ENCODE results near the gene PTGDS.

Gene PTGDS

GRCh38 chr9:136964833-136965422 is 12.4 kb upstream of the PTGDS start:
- DNase-seq (ENCODE audit: extremely low spot score): no peak
- POLR2A ChIA-PET: no interaction called here
- CTCF ChIA-PET: interaction anchor here (0.6 to 2.7 kb wide), 3 partner anchors 34 to 70 kb away, joined by 3 to 8 read pairs (median 7); no protein-coding TSS in a partner anchor
- TF ChIP-seq CTCF (IDR thresholded peaks at IDR 0.05; ENCODE audit: control extremely low read depth, extremely low read depth, low read depth, missing control alignments): no peak

DNA sequence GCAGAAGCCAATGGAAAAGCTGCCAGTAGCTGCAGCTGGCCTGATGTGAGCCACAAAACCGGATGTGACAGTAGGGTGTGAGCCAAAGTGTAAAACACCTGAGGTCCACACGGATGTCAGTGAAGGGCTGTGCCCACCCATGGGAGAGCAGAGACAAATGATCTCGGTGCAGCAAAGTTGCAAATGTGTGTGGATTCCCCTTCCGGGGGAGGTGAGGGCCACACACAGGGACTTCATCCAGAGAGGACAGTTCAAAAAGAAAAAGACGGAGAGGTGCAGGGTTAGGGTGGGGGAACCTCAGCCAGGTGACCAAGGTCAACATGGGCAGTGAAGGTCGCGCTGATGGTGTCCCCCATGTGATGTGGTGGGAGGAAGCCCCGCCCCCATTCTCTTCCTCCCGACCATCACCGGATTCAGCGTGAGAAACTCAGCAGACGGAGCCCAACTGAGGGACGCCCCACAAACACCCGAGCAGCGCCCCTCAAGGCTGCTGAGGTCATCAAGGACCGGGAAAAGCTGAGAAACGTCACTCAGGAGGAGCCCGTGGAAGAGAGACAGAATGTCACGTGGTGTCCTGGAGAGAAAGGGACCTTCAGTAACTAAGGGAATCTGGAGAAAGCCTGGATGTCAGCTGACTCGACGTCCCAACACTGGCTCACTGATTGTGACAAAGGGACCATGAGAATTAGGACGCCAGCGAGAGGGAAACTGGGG is 11.4 kb upstream of the PTGDS start:
- no peak for DNase-seq (ENCODE audit: extremely low spot score)
- TF ChIP-seq CTCF (IDR thresholded peaks at IDR 0.05; ENCODE audit: control extremely low read depth, extremely low read depth, low read depth, missing control alignments): no peak
- ChIA-PET POLR2A (no interaction called here), CTCF (interaction anchor here (1.3 to 2.7 kb wide), 3 partner anchors 63 to 271 kb away, joined by 3 to 8 read pairs (median 7); no protein-coding TSS in a partner anchor)

DNA sequence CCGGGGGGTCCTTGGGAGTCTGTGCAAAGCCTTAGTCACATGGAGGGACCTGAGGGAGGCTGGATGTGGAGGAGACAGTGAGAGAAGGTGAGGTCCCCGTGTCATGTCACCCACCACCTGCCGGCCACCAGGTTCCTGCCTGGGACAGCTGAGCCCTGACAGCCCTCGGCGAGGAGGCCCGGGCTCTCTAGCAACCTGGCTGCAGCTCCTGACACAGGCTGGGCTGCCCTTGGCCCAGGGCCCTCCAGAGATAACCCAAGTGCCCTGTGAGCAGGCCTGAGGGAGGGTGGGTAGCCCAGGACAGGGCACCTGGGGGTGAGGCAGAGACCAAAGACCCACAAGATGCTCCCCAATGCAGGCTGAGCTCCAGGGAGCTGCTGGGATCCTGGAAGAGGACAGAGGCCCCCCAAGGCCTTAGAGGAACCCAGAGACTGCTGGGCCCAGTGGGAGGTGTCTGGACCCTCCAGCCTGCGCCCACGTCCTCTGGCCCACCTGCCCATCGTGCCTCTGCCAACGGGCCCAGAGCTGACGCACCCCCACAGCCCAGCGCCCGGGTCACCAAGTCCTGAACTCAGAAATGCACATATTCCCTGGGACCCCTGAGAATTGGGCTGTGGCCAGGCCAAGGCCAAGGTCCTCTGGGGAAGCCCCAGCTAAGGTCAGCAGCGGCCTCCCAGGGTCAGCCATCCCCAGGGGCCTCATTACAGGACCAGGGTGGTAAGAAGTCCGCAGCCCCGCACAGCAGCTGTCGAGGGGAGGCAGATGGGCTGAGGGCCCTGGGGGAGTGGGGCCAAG is 8.8 kb upstream of the PTGDS start:
- POLR2A ChIA-PET: interaction anchor here (0.6 kb wide), 1 partner anchor 36 kb away, joined by 5 read pairs; no protein-coding TSS in a partner anchor
- CTCF ChIA-PET: interaction anchor here (0.8 to 2.1 kb wide), 4 partner anchors 20 to 67 kb away, joined by 4 to 6 read pairs (median 4); no protein-coding TSS in a partner anchor
- no peak for TF ChIP-seq CTCF (IDR thresholded peaks at IDR 0.05; ENCODE audit: control extremely low read depth, extremely low read depth, low read depth, missing control alignments)
- no peak for DNase-seq (ENCODE audit: extremely low spot score)

DNA sequence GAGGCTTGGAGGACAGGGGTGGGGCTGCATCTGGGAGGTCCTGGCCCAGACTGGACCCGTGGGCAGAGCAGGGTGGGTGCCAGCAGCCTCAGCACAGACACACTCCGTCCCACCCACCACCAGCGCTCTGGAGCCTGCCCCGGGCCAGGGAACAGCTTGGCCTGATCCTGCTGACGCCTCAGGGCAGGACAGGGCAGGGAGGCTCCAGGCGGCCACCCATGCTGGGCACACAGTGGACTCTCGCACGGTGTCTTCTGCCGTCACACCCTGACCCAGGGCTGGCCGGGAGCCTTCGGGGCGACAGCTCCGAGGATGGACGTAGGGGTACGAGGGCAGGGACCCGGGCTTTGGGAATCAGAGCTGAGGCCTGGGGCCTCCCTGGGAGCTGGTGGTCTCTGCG is 8.2 kb upstream of the PTGDS start:
- ChIA-PET CTCF (interaction anchor here (0.8 to 2.1 kb wide), 4 partner anchors 20 to 66 kb away, joined by 4 to 6 read pairs (median 4); no protein-coding TSS in a partner anchor), POLR2A (no interaction called here)
- no peak for DNase-seq (ENCODE audit: extremely low spot score)
- no peak for TF ChIP-seq CTCF (IDR thresholded peaks at IDR 0.05; ENCODE audit: control extremely low read depth, extremely low read depth, low read depth, missing control alignments)

DNA sequence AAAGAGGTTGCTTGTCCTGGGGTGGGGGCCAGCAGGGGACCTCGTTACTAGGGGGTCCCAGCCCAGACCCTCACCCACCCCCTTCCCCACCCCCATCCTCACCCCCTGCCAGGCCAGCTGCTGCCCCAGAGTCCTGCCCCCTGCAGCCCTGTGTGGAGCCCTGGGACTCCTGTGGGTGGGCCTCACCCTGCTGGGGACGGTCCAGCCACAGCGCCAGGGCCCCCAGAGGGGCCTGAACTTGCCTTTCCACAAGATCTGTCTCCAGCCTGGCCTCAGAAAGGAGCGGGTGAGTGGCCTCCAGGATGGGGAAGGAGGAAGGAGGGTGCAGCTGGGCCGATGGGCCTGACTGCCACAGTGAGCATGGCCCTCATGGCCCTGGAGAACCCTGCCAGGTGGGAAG is 7.5 kb upstream of the PTGDS start:
- ChIA-PET CTCF (interaction anchor here (1.2 to 2.1 kb wide), 4 partner anchors 9 to 94 kb away, joined by 3 to 6 read pairs (median 4); no protein-coding TSS in a partner anchor), POLR2A (no interaction called here)
- no peak for DNase-seq (ENCODE audit: extremely low spot score)
- TF ChIP-seq CTCF (IDR thresholded peaks at IDR 0.05; ENCODE audit: control extremely low read depth, extremely low read depth, low read depth, missing control alignments): no peak

DNA sequence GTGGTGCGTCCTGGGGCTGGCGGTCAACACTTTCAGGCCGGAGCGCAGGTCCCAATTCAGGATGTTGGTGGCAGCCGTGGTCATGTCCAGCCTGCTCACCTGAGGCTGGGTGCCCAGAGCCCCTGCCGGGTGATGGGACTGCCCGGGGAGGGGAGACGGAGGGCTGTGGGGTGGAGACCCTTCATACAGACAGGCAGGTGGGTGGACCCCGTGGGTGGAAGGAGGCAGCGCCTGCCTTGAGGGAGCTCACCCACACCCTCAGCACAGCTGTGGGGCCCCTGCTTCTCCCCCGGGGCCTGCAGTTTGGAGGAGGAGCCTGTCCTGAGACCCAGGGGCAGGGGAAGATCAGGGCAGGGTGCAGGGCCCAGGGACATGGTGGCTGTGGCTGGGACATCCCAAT is 6.9 kb upstream of the PTGDS start:
- ChIA-PET CTCF (interaction anchor here (1.2 to 2.1 kb wide), 3 partner anchors 9 to 94 kb away, joined by 3 to 6 read pairs (median 4); no protein-coding TSS in a partner anchor), POLR2A (no interaction called here)
- DNase-seq (ENCODE audit: extremely low spot score): no peak
- TF ChIP-seq CTCF (IDR thresholded peaks at IDR 0.05; ENCODE audit: control extremely low read depth, extremely low read depth, low read depth, missing control alignments): no peak

Data from GM10248 (cell line).